AG08396 (cell line): ENCODE results near the gene C1QB.
"Not testable (repeated sequence)": the region's sequence is repeated elsewhere in the genome, so short reads cannot be mapped to it uniquely, and the experiment has no call there.

Experiments
- DNase-seq: peaks from one replicate; pipeline ENCODE4 v3.0.0; 2012; ENCODE audit warnings: low spot score, mixed read lengths

C1QB gene

GRCh38 chr1:22696610-22697009, 43.6 kb downstream of the C1QB start:
- no peak for DNase-seq

DNA sequence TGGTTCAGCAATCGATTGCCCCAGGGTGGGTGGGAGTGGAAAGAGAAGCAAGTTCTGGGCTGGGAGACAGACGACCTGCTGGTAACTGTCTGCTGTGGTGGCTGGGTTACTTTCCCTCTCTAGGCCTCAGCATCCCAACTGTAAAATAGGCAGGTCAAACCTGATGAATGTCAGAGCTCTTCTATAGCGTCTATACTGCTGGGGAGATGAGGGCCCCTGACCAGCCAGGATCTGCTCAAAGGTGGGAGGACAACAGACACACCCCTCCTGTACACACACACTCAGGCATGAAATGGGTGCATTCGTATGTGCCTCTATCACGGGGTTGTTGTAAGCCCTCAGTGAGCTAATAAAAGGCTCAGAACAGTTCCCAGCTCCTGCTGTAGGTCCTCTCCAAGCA, 44.9 kb downstream of the C1QB start:
- no peak for DNase-seq

- no peak for DNase-seq
Observed at GRCh38 chr1:22699681-22700520, 46.9 kb downstream of the C1QB start.

- no peak for DNase-seq
Observed at GRCh38 chr1:22702296-22703085, 49.5 kb downstream of the C1QB start.

- DNase-seq = peak; percentile 86
Observed at GRCh38 chr1:22704440-22705067, 51.5 kb downstream of the C1QB start.

DNA sequence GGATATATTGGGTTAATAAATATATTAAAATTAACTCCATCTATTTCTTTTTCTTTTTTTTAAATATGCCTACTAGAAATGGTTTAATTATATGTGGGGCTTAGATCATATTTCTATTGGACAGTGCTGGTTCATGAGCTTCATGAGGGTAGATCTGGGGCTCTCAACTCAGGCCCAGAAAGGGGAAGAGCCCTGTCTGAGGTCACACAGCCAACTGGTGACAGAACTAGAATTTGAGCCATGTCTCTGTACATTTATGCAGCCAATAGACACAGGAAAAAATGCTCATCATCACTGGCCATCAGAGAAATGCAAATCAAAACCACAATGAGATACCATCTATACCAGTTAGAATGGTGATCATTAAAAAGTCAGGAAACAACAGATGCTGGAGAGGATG, 52.5 kb downstream of the C1QB start:
- no peak for DNase-seq

DNA sequence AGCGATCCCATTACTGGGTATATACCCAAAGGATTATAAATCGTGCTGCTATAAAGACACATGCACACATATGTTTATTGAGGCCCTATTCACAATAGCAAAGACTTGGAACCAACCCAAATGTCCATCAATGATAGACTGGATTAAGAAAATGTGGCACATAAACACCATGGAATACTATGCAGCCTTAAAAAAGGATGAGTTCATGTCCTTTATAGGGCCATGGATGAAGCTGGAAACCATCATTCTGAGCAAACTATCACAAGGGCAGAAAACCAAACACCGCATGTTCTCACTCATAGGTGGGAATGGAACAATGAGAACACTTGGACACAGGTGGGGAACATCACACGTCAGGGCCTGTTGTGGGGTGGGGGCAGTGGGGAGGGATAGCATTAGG, 53.1 kb downstream of the C1QB start:
- not testable (repeated sequence) for DNase-seq

DNA sequence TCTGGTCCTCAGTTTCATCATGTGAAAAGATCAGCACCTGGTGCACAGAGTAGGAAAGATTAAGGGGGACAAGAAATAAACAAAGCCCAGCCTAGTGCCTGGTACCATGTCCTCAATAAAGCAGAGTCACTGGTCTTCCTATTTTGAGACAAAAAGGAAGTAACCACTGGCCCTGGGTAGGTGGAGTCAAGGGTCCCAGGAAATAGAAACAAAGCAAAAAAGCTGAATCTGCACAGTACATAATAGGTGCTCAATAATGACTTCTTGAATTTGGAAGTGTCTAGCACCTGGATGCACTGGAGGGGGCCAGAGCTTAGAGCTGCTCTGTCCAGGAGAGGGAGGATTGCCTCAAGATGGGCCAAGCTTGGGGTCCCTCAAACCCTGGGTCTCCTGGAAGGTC, 55.7 kb downstream of the C1QB start:
- no peak for DNase-seq

- DNase-seq = no peak
Observed at GRCh38 chr1:22709227-22709626, 56.2 kb downstream of the C1QB start.

- peak; percentile 92 for DNase-seq
Observed at GRCh38 chr1:22709891-22710700, 57.1 kb downstream of the C1QB start.

DNA sequence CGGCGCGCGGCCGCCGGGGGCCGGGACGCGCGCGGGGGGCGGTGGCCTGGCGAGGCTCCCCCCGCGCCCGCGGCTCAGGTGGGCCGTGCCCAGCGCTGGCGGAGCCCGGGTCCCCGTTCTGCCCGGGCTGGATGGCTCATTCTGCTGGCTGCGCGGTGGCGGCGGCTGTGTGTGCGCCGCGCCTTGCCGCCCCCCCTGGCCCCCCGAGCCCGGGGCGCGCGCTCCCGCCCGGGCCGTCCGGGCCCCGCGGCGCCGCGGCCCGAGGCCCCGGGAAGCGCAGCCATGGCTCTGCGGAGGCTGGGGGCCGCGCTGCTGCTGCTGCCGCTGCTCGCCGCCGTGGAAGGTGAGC, 57.6 kb downstream of the C1QB start, which contains the start of gene EPHB2:
Gene EPHB2 (plus strand): TSS at position 139 of the 349 bp plus-strand sequence. CDS start 144 bp downstream, at position 283.
- DNase-seq = peak; percentile 92

DNA sequence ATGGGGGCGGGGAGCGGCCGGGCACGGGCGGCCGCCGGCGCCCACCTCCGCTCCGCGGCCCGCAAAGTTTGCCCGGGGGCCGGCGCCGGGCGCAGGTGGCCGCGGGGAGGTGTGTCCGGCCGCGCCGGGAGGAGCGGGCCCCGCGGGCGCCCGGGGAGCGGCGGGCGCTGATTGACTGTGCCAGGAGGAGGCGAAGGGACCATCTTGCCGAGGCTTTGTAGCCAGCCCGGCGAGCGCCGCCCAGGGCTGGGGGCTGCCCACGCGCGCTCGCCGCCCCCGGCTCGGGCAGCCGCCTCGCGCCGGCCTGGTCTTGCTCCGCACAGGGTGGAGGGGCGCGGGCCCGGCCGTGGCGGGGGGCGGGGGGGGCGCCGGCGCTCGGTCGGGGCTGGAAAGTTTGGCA, 58.0 kb downstream of the C1QB start:
- peak; percentile 49 for DNase-seq
